Esophagus muscularis mucosa (tissue), 4 donors: ENCODE results near the gene ALAD. TPM values are rescaled to one million over a fixed set of nuclear protein-coding genes. Genes with fewer than 3 reads are reported as not detected.
"Not testable (repeated sequence)": the region's sequence is repeated elsewhere in the genome, so short reads cannot be mapped to it uniquely, and the experiment has no call there.

ENCODE experiments used
- DNase-seq: peaks from one replicate; pipeline ENCODE4 v3.0.0-alpha.2; 2017; ENCODE audit errors: extremely low spot score
- H3K27ac ChIP-seq, 4 donors: fragments of 200-600 bp; sonication (generic); replicated peaks in 1 of 4; 1 replicate in 3 of 4; 2 replicates in 1 of 4; pipeline ENCODE4 v1.5.1; 2016 to 2019; ENCODE audit warnings: mild to moderate bottlenecking in 1 of 4
- H3K27me3 ChIP-seq, 4 donors: fragments of 200-600 bp; sonication (generic); one replicate each; pipeline versions ENCODE4 v1.5.1 to v1.6.0; 2016 to 2019
- H3K36me3 ChIP-seq, 4 donors: fragments of 200-600 bp; sonication (generic); one replicate each; pipeline ENCODE4 v1.5.1; 2016 to 2019
- H3K4me1 ChIP-seq, 4 donors: fragments of 200-600 bp; sonication (generic); one replicate each; pipeline ENCODE4 v1.5.1; 2016 to 2019
- H3K4me3 ChIP-seq, 4 donors: fragments of 200-600 bp; sonication (generic); 1 replicate in 2 of 4; 2 replicates in 2 of 4; pipeline ENCODE4 v1.5.1; 2016 to 2019; ENCODE audit warnings: mild to moderate bottlenecking in 4 of 4, moderate library complexity in 1 of 4
- H3K9me3 ChIP-seq, 4 donors: fragments of 200-600 bp; sonication (generic); 1 replicate in 3 of 4; 2 replicates in 1 of 4; pipeline ENCODE4 v1.5.1; 2016 to 2019
- CTCF ChIP-seq, 3 experiments: fragments of 200-600 bp in 2 of 3; fragments of 450-650 bp in 1 of 3; sonication (generic) in 2 of 3; IDR thresholded peaks; one replicate each; pipeline ENCODE4 v1.5.1; 2017 to 2019; ENCODE audit warnings: antibody characterized with exemption in 3 of 3, mild to moderate bottlenecking in 2 of 3, moderate library complexity in 1 of 3
- EP300 ChIP-seq: sonication (generic); formaldehyde crosslinking; IDR thresholded peaks from one replicate; pipeline ENCODE4 v1.6.1; 2017; ENCODE audit warnings: antibody characterized with exemption
- POLR2A ChIP-seq: fragments of 450-650 bp; IDR thresholded peaks from one replicate; pipeline ENCODE4 v1.6.1; 2017; ENCODE audit warnings: antibody characterized with exemption, moderate library complexity, mild to moderate bottlenecking, low read depth
- POLR2AphosphoS5 ChIP-seq, 2 donors: sonication (generic); formaldehyde crosslinking; IDR thresholded peaks; one replicate each; pipeline ENCODE4 v1.6.1; 2017; ENCODE audit warnings: antibody characterized with exemption in 2 of 2
- WGBS: methylation state at CpG from one replicate; pipeline ENCODE4 v1.1.5; 2018; 5-methylcytosine and 5-hydroxymethylcytosine counted together
- intact Hi-C: fragments of 100-400 bp; cut with DNase I; formaldehyde crosslinking; loops from one replicate; pipeline ENCODE4 v1.15.1; 2023
- total RNA-seq, 4 donors: library from RNA; depleted of rRNA; stranded (reverse); fragments of >200 nt; gene quantifications; one replicate each; pipeline versions ENCODE4 v1.1.0 to v1.2.1, GENCODE V29; 2016

The ALAD gene
- total RNA-seq, 4 donors from 2014 or later = 18.2 to 31.1 (median 28.6) TPM

- TF ChIP-seq EP300 (no peak), POLR2A (no peak), POLR2AphosphoS5 (IDR thresholded peaks at IDR 0.05) (no peak), CTCF (IDR thresholded peaks at IDR 0.05) (no peak)
- Histone ChIP-seq H3K36me3 (peaks cover 0 to 12% (median 9%) of the 10 kb centered on the region in 4 donors), H3K4me1 (peaks cover 3 to 6% (median 5%) of the 10 kb centered on the region in 4 donors), H3K9me3 (no peaks in the 10 kb centered on the region), H3K27ac (no peak overlapping the region), H3K4me3 (no peak overlapping the region), H3K27me3 (no peaks in the 10 kb centered on the region)
- DNase-seq = peak; percentile 53
- intact Hi-C loops = no loop called here
- WGBS = 89% methylated on average over 8 of the region's 8 CpGs
Measured at GRCh38 chr9:113381909-113382411, 19.1 kb downstream of the ALAD start.

- H3K36me3 ChIP-seq, H3K4me3 ChIP-seq, H3K4me1 ChIP-seq, intact Hi-C loops, H3K9me3 ChIP-seq, H3K27ac ChIP-seq, H3K27me3 ChIP-seq, DNase-seq: not testable (repeated sequence)
- 86% methylated on average over 7 of the region's 7 CpGs for WGBS
Measured at GRCh38 chr9:113381441-113381840, 19.6 kb downstream of the ALAD start.

- Histone ChIP-seq H3K9me3 (no peaks in the 10 kb centered on the region), H3K4me3 (no peak overlapping the region), H3K36me3 (peaks cover 0 to 5% (median 2%) of the 10 kb centered on the region in 4 donors), H3K27me3 (no peaks in the 10 kb centered on the region), H3K4me1 (peaks cover 6 to 13% (median 11%) of the 10 kb centered on the region in 4 donors), H3K27ac (no peak overlapping the region)
- intact Hi-C loops = no loop called here
- no peak for DNase-seq
- TF ChIP-seq POLR2A = no peak
- no peak for TF ChIP-seq POLR2AphosphoS5 (IDR thresholded peaks at IDR 0.05)
- TF ChIP-seq EP300 = no peak
- TF ChIP-seq CTCF (IDR thresholded peaks at IDR 0.05) = no peak
- WGBS = 57% methylated on average over 1 of the region's 1 CpG
Measured at GRCh38 chr9:113380869-113381378, 20.2 kb downstream of the ALAD start.

- H3K27me3 ChIP-seq, DNase-seq, H3K27ac ChIP-seq, H3K4me3 ChIP-seq, H3K9me3 ChIP-seq, H3K36me3 ChIP-seq: not testable (repeated sequence)
- intact Hi-C loops = loop anchor here (5.0 kb wide), 1 partner anchor 38 kb away; the partner anchor contains the start of gene WDR31
- H3K4me1 ChIP-seq = peaks cover 12 to 23% (median 19%) of the 10 kb centered on the region in 4 donors
- WGBS = 84% methylated on average over 2 of the region's 2 CpGs
Measured at GRCh38 chr9:113379829-113380210, 21.3 kb downstream of the ALAD start.

- H3K36me3 ChIP-seq = peaks cover under 1 to 12% (median 7%) of the 10 kb centered on the region in 4 donors
- H3K27me3 ChIP-seq, H3K9me3 ChIP-seq, H3K4me3 ChIP-seq, H3K27ac ChIP-seq: not testable (repeated sequence)
- peaks cover 12 to 23% (median 20%) of the 10 kb centered on the region in 4 donors for H3K4me1 ChIP-seq
- DNase-seq = peak; percentile 55
- WGBS = 79% methylated on average over 23 of the region's 24 CpGs
- intact Hi-C loops = loop anchor here (5.0 kb wide), 1 partner anchor 37 kb away; the partner anchor contains the start of gene WDR31
Measured at GRCh38 chr9:113379094-113379828, 21.8 kb downstream of the ALAD start.

- WGBS = 6% methylated on average over 22 of the region's 74 CpGs
- peak; percentile 96 for DNase-seq
- Histone ChIP-seq H3K4me1 (peaks cover 12 to 23% (median 20%) of the 10 kb centered on the region in 4 donors), H3K9me3 (no peaks in the 10 kb centered on the region), H3K36me3 (peaks cover 14 to 30% (median 23%) of the 10 kb centered on the region in 4 donors), H3K27ac (peak within 1 kb of the TSS; percentile 81 to 90 (median 86)), H3K4me3 (peak within 1 kb of the TSS; percentile 82 to 95 (median 87)), H3K27me3 (no peaks in the 10 kb centered on the region)
- intact Hi-C loops = loop anchor here (5.0 kb wide), 1 partner anchor 35 kb away; the partner anchor contains the start of gene WDR31
- TF ChIP-seq EP300 (no peak), POLR2AphosphoS5 (IDR thresholded peaks at IDR 0.05) (peak; percentile 77 to 93), CTCF (IDR thresholded peaks at IDR 0.05) (no peak), POLR2A (no peak)
Measured at GRCh38 chr9:113376634-113377567, 24.2 kb downstream of the ALAD start, which contains the start of gene HDHD3. TSS of gene HDHD3 (minus strand) at chr9:113376986. CDS start at chr9:113374354, 2,632 bp downstream.
